ENCODE data around the gene RBM28.

Gene RBM28

DNA sequence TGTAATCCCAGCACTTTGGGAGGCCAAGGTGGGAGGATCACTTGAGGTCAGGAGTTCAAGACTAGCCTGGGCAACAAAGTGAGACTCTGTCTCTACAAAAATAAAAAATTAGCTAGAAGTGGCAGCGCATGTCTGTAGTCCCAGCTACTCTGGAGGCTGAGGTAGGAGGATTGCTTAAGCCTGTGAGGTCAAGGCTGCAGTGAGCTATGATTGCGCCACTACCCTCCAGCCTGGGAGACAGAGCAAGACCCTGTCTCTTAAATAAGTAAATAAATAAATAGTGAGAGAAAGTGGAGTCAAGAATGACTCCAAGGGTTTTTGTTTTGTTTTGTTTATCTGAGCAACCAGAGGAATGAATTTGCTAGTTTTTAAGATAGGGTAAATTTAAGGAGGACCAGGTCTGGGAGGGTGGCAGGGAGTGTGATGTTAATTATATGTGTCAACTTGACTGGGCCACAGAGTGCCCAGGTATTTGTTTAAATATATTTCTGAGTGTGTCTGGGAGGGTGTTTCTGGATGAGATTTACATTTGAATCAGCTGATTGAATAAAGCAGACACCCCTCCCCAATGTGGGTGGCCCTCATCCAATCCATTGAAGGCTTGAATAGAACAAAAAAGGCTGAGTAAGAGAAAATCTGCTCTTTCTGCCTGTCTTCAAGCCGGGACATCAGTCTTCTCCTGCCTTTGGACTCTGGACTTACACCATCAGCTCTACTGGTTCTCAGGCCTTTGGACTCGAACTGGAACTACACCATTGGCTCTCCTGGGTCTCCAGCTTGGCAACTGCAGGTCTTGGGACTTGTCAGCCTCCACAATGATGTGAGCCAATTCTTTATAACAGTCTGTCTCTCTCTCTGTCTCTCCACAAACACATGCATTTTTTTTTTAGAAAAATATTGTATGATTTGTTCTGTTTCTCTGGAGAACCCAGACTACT, 42.5 kb upstream of the RBM28 start:
- Histone ChIP-seq H3K4me3 (ENCODE audit: low read length) (no peak overlapping the region), H3K27me3 (ENCODE audit: control insufficient read depth, insufficient read depth, low read length) (peaks cover 5% of the 10 kb centered on the region), H3K9ac (ENCODE audit: low read depth, low read length) (no peak overlapping the region), H3K9me3 (replicated peaks; ENCODE audit: low read length) (no peaks in the 10 kb centered on the region), H3K36me3 (ENCODE audit: insufficient read depth, low read length) (peaks cover under 1% of the 10 kb centered on the region), H3K4me1 (ENCODE audit: control insufficient read depth, insufficient read depth, low read length) (peaks cover 5% of the 10 kb centered on the region), H3K4me2 (ENCODE audit: low read length) (no peak overlapping the region)

DNA sequence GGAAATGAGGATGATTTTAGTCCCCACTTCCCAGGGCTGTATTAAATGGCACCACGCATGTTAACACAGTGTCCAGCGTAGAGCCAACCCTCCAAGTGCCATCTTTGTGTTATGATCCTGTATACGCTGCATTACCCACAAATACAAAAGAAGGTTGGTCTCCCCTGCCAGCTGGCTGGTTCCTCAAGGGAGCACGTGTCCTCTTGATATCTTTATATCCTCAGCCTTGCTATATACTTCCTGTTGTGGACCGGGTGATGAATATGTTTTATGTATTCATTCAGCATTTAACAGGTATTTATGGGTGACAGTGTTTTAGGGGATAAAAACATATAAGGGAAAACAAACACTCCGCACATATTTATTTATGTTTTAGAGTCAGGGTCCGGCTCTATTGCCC, 41.0 kb upstream of the RBM28 start:
- no peak overlapping the region for H3K4me3 ChIP-seq (ENCODE audit: low read length)
- peaks cover 5% of the 10 kb centered on the region for H3K4me1 ChIP-seq (ENCODE audit: control insufficient read depth, insufficient read depth, low read length)
- no peaks in the 10 kb centered on the region for H3K9me3 ChIP-seq (replicated peaks; ENCODE audit: low read length)
- H3K36me3 ChIP-seq (ENCODE audit: insufficient read depth, low read length), result no peaks in the 10 kb centered on the region
- no peak overlapping the region for H3K4me2 ChIP-seq (ENCODE audit: low read length)
- H3K27me3 ChIP-seq (ENCODE audit: control insufficient read depth, insufficient read depth, low read length), result peaks cover 5% of the 10 kb centered on the region
- no peak overlapping the region for H3K9ac ChIP-seq (ENCODE audit: low read depth, low read length)

DNA sequence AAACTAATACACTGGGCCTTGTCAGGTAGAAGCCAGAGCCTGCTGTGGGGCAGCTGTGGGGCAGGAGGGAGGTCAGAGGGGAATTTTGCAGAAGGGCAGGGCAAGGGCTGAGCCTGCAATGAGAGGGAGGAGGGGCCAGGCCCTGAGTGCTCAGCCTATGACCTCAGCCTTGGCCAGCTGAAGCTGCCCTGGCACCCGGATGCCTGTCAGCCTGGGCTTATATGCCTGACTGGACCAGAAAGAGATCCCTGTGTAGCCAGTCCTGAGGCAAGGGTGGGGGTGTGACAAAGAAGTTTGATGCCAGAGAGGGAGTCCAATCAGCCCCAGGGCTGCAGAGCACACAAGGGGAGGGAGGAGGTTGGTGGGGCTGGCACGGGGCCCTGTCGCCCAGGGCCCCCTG, 40.1 kb upstream of the RBM28 start:
- Histone ChIP-seq H3K9me3 (replicated peaks; ENCODE audit: low read length) (no peaks in the 10 kb centered on the region), H3K4me1 (ENCODE audit: control insufficient read depth, insufficient read depth, low read length) (peaks cover 5% of the 10 kb centered on the region), H3K4me3 (ENCODE audit: low read length) (no peak overlapping the region), H3K36me3 (ENCODE audit: insufficient read depth, low read length) (no peaks in the 10 kb centered on the region), H3K4me2 (ENCODE audit: low read length) (no peak overlapping the region), H3K9ac (ENCODE audit: low read depth, low read length) (no peak overlapping the region), H3K27me3 (ENCODE audit: control insufficient read depth, insufficient read depth, low read length) (peaks cover 6% of the 10 kb centered on the region)

DNA sequence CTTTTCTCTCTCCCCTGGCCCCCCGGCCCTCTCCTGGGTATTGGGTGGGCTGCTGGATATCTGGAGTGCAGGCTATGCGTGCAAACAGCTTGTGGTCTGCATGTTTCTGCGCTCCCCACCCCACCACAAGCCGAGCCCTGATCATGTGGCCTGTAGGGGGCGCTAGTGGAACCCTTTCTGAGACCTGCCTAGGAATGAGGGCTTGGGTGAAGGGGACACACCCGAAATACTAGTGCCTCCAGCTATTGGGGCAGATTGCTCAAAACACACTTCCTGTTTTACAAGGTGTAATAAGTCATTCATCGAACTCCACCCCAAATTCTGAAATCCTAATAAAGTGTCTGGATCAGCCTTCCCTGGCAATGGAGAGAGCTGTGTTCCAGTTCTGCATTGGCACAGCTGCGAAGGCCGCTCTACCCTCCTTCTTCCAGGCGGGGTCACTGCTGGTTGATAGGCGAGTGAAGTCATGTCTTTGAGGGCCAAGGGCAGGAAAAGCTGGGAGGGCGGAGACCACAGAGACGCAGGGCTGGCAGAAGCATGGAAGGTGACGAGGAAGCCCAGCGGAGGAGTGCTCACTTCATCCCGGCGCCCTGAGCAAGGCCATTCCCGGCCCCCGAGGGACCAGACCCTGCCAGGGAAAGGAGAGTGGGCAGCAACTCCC, 37.6 kb upstream of the RBM28 start:
- H3K4me1 ChIP-seq (ENCODE audit: control insufficient read depth, insufficient read depth, low read length), result peaks cover 5% of the 10 kb centered on the region

DNA sequence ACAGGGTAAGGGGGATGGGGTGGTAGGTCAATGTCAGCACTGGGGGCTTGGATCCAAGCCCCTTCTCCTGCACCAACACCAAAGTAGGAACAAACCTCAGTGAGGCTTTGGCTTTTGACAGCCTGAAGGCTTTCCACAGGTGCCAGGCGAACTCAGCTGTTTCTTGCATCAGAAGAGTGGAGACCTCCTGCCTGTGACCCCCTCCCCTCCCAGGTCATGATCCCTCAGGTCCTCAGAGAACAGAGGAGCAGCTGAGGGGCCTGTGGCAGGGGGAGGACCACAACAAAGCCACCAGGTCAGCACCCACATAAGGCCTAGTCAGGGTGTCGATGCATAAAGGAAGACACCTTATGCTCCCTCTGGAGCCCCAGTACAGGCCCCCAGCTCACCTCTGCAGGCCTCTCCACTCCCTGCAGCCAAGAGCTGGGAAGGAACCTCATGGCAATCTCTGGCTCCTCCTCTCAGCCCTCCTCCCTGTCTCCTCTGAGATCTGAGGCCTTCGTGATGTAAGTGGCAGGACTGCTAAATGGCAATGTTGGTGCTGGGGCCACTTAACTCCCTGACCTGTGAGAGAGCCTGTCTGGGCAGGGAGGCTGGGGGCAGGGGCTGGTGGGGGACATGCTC, 36.9 kb upstream of the RBM28 start:
- Histone ChIP-seq H3K4me3 (ENCODE audit: low read length) (no peak overlapping the region), H3K4me1 (ENCODE audit: control insufficient read depth, insufficient read depth, low read length) (peaks cover 5% of the 10 kb centered on the region), H3K9me3 (replicated peaks; ENCODE audit: low read length) (no peaks in the 10 kb centered on the region), H3K9ac (ENCODE audit: low read depth, low read length) (no peak overlapping the region), H3K4me2 (ENCODE audit: low read length) (no peak overlapping the region), H3K36me3 (ENCODE audit: insufficient read depth, low read length) (no peaks in the 10 kb centered on the region), H3K27me3 (ENCODE audit: control insufficient read depth, insufficient read depth, low read length) (peaks cover 10% of the 10 kb centered on the region)

More for the DNA sequence above, 37.6 kb upstream of the RBM28 start:
- Histone ChIP-seq H3K9me3 (replicated peaks; ENCODE audit: low read length) (no peaks in the 10 kb centered on the region), H3K4me3 (ENCODE audit: low read length) (no peak overlapping the region), H3K9ac (ENCODE audit: low read depth, low read length) (no peak overlapping the region), H3K36me3 (ENCODE audit: insufficient read depth, low read length) (no peaks in the 10 kb centered on the region), H3K4me2 (ENCODE audit: low read length) (no peak overlapping the region), H3K27me3 (ENCODE audit: control insufficient read depth, insufficient read depth, low read length) (peaks cover 10% of the 10 kb centered on the region)

DNA sequence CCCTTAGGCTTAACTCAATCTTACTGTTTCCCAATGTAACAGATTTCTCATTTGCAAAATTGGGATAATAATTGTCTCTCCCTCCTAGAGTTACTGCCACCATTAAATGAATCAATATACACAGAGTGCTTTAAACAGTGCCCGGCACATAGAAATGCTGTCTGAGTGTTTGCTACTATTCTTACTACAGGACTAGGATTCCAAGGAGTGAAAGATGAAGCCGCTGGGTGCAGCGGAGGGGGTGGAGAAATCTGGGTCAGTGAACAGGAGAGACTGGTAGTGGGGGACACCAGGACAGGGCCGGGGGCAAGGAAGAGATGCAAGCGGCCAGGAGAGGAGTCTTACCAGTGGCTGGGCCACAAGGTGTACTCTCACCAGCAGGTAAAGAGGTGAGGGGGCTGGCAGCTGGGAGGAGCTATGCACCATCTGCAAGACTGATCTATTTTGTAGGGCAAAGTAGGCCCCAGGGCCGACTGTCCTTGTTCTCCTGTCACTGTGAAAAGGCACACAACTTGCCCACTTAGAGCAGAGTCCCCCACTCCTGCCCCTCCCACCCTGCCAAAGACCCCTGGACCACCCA, 36.3 kb upstream of the RBM28 start:
- Histone ChIP-seq H3K27me3 (ENCODE audit: control insufficient read depth, insufficient read depth, low read length) (peaks cover 10% of the 10 kb centered on the region), H3K4me3 (ENCODE audit: low read length) (no peak overlapping the region), H3K9ac (ENCODE audit: low read depth, low read length) (no peak overlapping the region), H3K36me3 (ENCODE audit: insufficient read depth, low read length) (no peaks in the 10 kb centered on the region), H3K9me3 (replicated peaks; ENCODE audit: low read length) (no peaks in the 10 kb centered on the region), H3K4me1 (ENCODE audit: control insufficient read depth, insufficient read depth, low read length) (peaks cover 5% of the 10 kb centered on the region), H3K4me2 (ENCODE audit: low read length) (no peak overlapping the region)

DNA sequence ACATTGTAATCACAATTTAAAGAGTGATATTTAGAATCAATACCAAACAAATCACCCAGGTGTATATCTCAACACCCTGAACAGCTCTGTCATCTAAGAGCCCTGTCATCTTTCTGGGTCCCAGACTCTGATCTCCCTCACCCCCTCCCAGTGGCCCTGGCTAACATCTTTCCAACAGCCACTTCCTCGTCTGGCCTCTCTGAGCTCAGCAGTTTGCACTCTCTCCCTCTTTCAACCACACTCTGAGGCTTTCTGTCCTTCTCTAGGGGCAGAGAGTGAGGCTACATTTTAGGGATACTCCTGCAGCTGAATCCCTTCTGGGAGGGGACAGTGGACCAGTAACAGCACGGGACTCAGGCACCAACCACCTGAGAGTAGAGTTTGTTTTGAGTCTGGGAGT, 34.9 kb upstream of the RBM28 start:
- Histone ChIP-seq H3K9ac (ENCODE audit: low read depth, low read length) (no peak overlapping the region), H3K9me3 (replicated peaks; ENCODE audit: low read length) (no peaks in the 10 kb centered on the region), H3K27me3 (ENCODE audit: control insufficient read depth, insufficient read depth, low read length) (peaks cover 17% of the 10 kb centered on the region), H3K4me2 (ENCODE audit: low read length) (no peak overlapping the region), H3K4me3 (ENCODE audit: low read length) (no peak overlapping the region), H3K4me1 (ENCODE audit: control insufficient read depth, insufficient read depth, low read length) (peaks cover under 1% of the 10 kb centered on the region), H3K36me3 (ENCODE audit: insufficient read depth, low read length) (no peaks in the 10 kb centered on the region)

DNA sequence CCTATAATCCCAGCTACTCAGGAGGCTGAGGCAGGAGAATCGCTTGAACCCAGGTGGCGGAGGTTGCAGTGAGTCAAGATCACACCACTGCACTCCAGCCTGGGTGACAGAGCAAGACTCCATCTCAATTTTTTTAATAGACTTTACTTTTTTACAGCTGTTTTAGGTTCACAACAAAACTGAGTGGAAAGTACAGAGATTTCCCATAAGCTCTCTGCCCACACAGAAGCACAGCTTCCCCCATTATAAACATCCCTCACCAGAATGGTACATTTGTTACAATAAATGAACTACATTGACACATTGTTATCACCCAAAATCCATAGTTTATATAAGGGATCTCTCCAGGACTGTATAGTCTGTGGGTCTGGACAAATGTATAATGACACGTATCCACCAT, 32.4 kb upstream of the RBM28 start:
- H3K36me3 ChIP-seq (ENCODE audit: insufficient read depth, low read length), result no peaks in the 10 kb centered on the region
- no peak overlapping the region for H3K4me2 ChIP-seq (ENCODE audit: low read length)
- H3K9me3 ChIP-seq (replicated peaks; ENCODE audit: low read length), result no peaks in the 10 kb centered on the region
- no peak overlapping the region for H3K9ac ChIP-seq (ENCODE audit: low read depth, low read length)
- no peak overlapping the region for H3K4me3 ChIP-seq (ENCODE audit: low read length)
- H3K27me3 ChIP-seq (ENCODE audit: control insufficient read depth, insufficient read depth, low read length), result peaks cover 23% of the 10 kb centered on the region
- H3K4me1 ChIP-seq (ENCODE audit: control insufficient read depth, insufficient read depth, low read length), result no peaks in the 10 kb centered on the region

DNA sequence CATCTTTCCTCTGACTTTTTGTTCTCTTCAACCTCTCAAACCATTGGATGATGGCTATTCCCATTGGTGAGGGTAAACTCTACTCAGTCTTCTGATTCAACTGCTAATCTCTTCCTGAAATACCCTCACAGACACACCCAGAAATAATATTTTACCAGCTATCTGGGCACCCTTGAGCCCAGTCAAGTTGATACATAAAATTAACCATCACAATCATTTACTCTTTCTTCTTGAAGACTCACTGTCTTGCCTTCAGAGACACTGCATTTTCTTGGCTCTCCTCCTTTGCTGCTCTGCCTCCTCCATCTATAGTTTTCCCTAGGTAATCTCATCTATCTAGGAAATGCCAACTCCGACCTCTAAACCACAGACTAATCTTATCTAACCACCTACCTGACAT, 30.3 kb upstream of the RBM28 start:
- H3K4me3 ChIP-seq (ENCODE audit: low read length), result no peak overlapping the region
- H3K4me2 ChIP-seq (ENCODE audit: low read length), result no peak overlapping the region
- no peak overlapping the region for H3K9ac ChIP-seq (ENCODE audit: low read depth, low read length)
- H3K9me3 ChIP-seq (replicated peaks; ENCODE audit: low read length), result no peaks in the 10 kb centered on the region
- peaks cover 23% of the 10 kb centered on the region for H3K27me3 ChIP-seq (ENCODE audit: control insufficient read depth, insufficient read depth, low read length)
- no peaks in the 10 kb centered on the region for H3K4me1 ChIP-seq (ENCODE audit: control insufficient read depth, insufficient read depth, low read length)
- no peaks in the 10 kb centered on the region for H3K36me3 ChIP-seq (ENCODE audit: insufficient read depth, low read length)

DNA sequence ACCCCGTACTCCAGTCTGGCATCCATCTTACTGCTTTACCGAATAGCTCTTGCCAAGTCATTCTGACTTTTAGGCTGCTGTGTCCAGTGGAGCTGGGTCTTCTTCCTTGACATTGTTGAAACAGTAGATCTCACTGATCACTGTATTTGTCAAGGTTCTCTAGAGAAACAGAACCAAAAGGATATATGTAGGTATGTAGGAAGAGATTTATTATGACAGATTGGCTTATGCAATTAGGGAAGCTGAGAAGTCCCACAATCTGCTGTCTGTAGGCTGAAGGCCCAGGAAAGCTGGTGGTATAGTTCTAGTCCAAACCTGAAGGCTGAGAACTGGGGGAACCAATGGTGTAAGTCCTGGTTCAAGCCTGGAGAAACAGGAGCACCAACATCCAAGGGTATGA, 29.9 kb upstream of the RBM28 start:
- no peaks in the 10 kb centered on the region for H3K36me3 ChIP-seq (ENCODE audit: insufficient read depth, low read length)
- H3K9me3 ChIP-seq (replicated peaks; ENCODE audit: low read length), result no peaks in the 10 kb centered on the region
- H3K4me1 ChIP-seq (ENCODE audit: control insufficient read depth, insufficient read depth, low read length), result no peaks in the 10 kb centered on the region
- no peak overlapping the region for H3K4me3 ChIP-seq (ENCODE audit: low read length)
- peaks cover 21% of the 10 kb centered on the region for H3K27me3 ChIP-seq (ENCODE audit: control insufficient read depth, insufficient read depth, low read length)
- no peak overlapping the region for H3K4me2 ChIP-seq (ENCODE audit: low read length)
- H3K9ac ChIP-seq (ENCODE audit: low read depth, low read length), result no peak overlapping the region

DNA sequence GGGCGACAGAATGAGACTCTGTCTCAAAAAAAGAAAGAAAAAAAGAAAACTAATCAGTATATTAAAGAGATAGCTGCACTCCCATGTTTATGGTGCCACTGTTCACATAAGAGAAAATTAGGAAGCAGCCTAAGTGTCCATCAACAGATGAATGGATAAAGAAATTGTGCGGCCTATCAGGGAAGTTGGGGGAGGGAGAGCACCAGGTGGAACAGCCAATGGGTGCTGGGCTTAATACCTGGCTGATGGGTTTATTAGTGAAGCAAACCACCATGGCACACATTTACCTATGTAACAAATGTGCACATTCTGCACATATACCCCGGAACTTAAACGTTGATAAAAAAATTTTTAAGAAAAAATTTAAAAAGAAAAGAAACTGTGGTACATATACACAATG, 26.8 kb upstream of the RBM28 start:
- Histone ChIP-seq H3K9me3 (replicated peaks; ENCODE audit: low read length) (no peaks in the 10 kb centered on the region), H3K36me3 (ENCODE audit: insufficient read depth, low read length) (no peaks in the 10 kb centered on the region), H3K4me3 (ENCODE audit: low read length) (no peak overlapping the region), H3K4me2 (ENCODE audit: low read length) (no peak overlapping the region), H3K9ac (ENCODE audit: low read depth, low read length) (no peak overlapping the region), H3K4me1 (ENCODE audit: control insufficient read depth, insufficient read depth, low read length) (no peaks in the 10 kb centered on the region), H3K27me3 (ENCODE audit: control insufficient read depth, insufficient read depth, low read length) (peaks cover 35% of the 10 kb centered on the region)
